ENCODE results near the gene ABCC12. TPM values are rescaled to one million over a fixed set of nuclear protein-coding genes. Genes with fewer than 3 reads are reported as not detected.

The ABCC12 gene
- total RNA-seq (under 1 TPM in 1 of 5 donors, not detected in 4; 0.18 TPM), polyA plus RNA-seq (under 1 TPM in 1 of 3 donors, not detected in 2; 0.13 TPM)
- long read RNA-seq, donor 1 = 0 reads
- long read RNA-seq, donor 2 = 0 reads
- long read RNA-seq, donor 3 = 0 reads
- long read RNA-seq, donor 4 = 0 reads
- long read RNA-seq, donor 5 = 0 reads
- long read RNA-seq, donor 6 = 0 reads
- long read RNA-seq, donor 7 = 0 reads
- long read RNA-seq, donor 8 = 0 reads
- long read RNA-seq, donor 9 = 0 reads
- long read RNA-seq, donor 10 = 0 reads

DNA sequence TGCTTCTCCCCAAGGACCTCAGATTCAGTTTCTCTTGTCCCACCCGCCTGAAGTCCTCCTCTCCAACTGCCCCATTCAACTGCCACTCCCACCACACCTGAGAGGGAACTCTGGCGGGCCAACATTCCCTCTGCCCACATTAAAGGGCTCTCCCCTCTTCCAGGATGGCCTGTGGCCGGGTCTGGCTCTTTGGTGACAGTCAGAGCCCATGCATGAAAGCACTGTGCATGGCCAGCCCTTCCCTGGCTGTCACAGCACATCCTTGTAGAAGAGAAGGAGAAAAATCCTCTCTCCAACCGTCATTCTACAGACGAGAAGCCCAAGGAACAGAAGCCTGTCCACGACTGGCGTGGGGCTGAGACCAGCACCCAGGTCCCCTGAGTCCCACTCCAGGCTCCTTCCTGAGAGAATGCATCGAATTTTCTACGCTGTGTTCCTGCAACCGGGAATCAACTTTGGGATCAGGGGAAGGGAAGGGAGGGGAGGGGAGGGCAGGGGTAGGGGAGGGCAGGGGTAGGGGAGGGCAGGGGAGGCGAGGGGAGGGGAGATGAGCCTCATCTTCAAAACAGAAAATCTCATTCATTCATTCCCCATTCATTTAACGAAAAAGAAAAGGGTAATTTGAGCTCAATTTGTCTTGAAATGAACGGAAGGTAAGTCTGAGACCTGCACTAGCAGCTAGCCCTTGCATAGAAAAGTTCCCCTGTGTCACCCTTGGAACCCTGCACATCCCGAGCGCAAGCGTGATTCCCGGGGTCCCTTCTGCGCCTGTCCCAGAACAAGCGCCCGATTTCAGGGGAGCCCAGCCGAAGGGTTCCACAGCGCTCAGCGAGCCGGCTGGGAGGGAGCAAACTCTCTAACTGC, at the start of gene ABCC12:
ABCC12 (minus strand) TSS at position 68 of the 864 bp plus-strand sequence. CDS start 9,569 bp downstream, outside the sequence.
- Histone ChIP-seq H3K9me3 (no peaks in the 10 kb centered on the region), H3K27ac (no peak within 1 kb of the TSS), H3K27me3 (peaks cover 0 to 16% (median 0%) of the 10 kb centered on the region in 3 donors), H3K36me3 (no peaks in the 10 kb centered on the region), H3K4me3 (no peak within 1 kb of the TSS), H3K4me1 (peaks cover 0 to 6% (median 5%) of the 10 kb centered on the region in 4 donors)
- WGBS, 5 donors = 51 to 65% (median 56%) methylated on average over 23 to 24 of the region's 24 CpGs
- DNase-seq = no peak
- TF ChIP-seq CTCF (IDR thresholded peaks at IDR 0.05) (no peak), EP300 (IDR thresholded peaks at IDR 0.05) (no peak), POLR2AphosphoS5 (IDR thresholded peaks at IDR 0.05) (no peak), POLR2A (IDR thresholded peaks at IDR 0.05) (no peak)
- intact Hi-C loops (cut with DNase I; ENCODE audit: low total_unique reads) = no loop called here

DNA sequence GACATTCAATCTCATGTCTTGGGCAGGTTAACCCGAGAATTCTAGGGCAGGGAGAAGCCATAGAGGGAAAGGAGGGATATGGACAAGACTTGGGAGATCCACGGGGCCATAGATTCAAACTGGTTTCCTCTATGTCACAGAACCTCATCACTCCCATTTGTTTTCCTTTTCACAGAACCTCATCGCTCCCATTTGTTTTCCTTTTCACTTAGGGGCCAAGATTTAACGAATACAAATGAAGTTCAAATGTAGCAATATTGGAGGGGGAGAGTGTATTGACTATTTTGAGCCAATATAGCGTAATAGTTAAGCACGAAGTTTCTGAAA, 49.0 kb upstream of the ABCC12 start:
- no peak overlapping the region for H3K27ac ChIP-seq
- WGBS, 5 donors = 68 to 76% (median 70%) methylated on average over 6 of the region's 6 CpGs
- H3K27me3 ChIP-seq = peaks cover 0 to 17% (median 0%) of the 10 kb centered on the region in 3 donors

GRCh38 chr16:48203974-48204824, 48.4 kb upstream of the ABCC12 start:
- Histone ChIP-seq H3K4me3 (no peak overlapping the region), H3K27ac (no peak overlapping the region), H3K4me1 (peaks cover 0 to 9% (median 0%) of the 10 kb centered on the region in 4 donors), H3K9me3 (no peaks in the 10 kb centered on the region), H3K27me3 (peaks cover 0 to 17% (median 0%) of the 10 kb centered on the region in 3 donors), H3K36me3 (no peaks in the 10 kb centered on the region)
- TF ChIP-seq EP300 (IDR thresholded peaks at IDR 0.05) (no peak), CTCF (IDR thresholded peaks at IDR 0.05) (no peak), POLR2AphosphoS5 (IDR thresholded peaks at IDR 0.05) (no peak), POLR2A (IDR thresholded peaks at IDR 0.05) (no peak)
- 64 to 81% (median 73%) methylated on average over 8 of the region's 8 CpGs for WGBS, 5 donors
- intact Hi-C loops (cut with DNase I; ENCODE audit: low total_unique reads) = no loop called here
- peak in 1 of 2 donors; percentile 64 for DNase-seq

More for the DNA sequence above, 49.0 kb upstream of the ABCC12 start:
- peaks cover 0 to 9% (median 0%) of the 10 kb centered on the region in 4 donors for H3K4me1 ChIP-seq
- no peak for DNase-seq
- H3K9me3 ChIP-seq = no peaks in the 10 kb centered on the region
- no peak for TF ChIP-seq POLR2A (IDR thresholded peaks at IDR 0.05)
- no peak for TF ChIP-seq CTCF (IDR thresholded peaks at IDR 0.05)
- TF ChIP-seq EP300 (IDR thresholded peaks at IDR 0.05) = no peak
- TF ChIP-seq POLR2AphosphoS5 (IDR thresholded peaks at IDR 0.05) = no peak
- intact Hi-C loops (cut with DNase I; ENCODE audit: low total_unique reads) = no loop called here
- no peak overlapping the region for H3K4me3 ChIP-seq
- H3K36me3 ChIP-seq = no peaks in the 10 kb centered on the region

Measured in stomach (tissue), 19 donors.